Measurements from ENCODE around the gene MCM10. TPM values are rescaled to one million over a fixed set of nuclear protein-coding genes. Genes with fewer than 3 reads are reported as not detected.

MCM10 gene
- total and polyA plus RNA-seq, 2 experiments from 2014 or later: 38.2 to 43.0 TPM

- Histone ChIP-seq H3K79me2 (replicated peaks; ENCODE audit: insufficient read depth) (peaks cover 74% of the 10 kb centered on the region), H3K4me2 (no peak overlapping the region), H3K9me2 (ENCODE audit: insufficient read depth) (no peaks in the 10 kb centered on the region), H2AFZ (no peak overlapping the region), H3K36me3 (ENCODE audit: insufficient read depth) (peaks cover 27% of the 10 kb centered on the region), H3F3A (replicated peaks; ENCODE audit: low read depth) (no peaks in the 10 kb centered on the region), H3K27ac (ENCODE audit: low read depth) (no peak overlapping the region), H3K4me3 (no peak overlapping the region), H3K27me3 (ENCODE audit: insufficient read depth) (no peaks in the 10 kb centered on the region), H3K4me1 (ENCODE audit: insufficient read depth) (no peaks in the 10 kb centered on the region), H4K20me1 (replicated peaks; ENCODE audit: insufficient read depth) (peaks cover 55% of the 10 kb centered on the region)
- no peak for TF ChIP-seq POLR2AphosphoS5 (IDR thresholded peaks at IDR 0.05; ENCODE audit: low read depth)
- no peak for TF ChIP-seq ETS1 (IDR thresholded peaks at IDR 0.05)
- no peak for TF ChIP-seq EZH2 (IDR thresholded peaks at IDR 0.05; ENCODE audit: low read depth, unreplicated experiment)
- TF ChIP-seq CREB1 (CRISPR knock-in tag; IDR thresholded peaks at IDR 0.05; ENCODE audit: low read depth): no peak
- TF ChIP-seq ZNF331 (CRISPR knock-in tag; IDR thresholded peaks at IDR 0.05; ENCODE audit: low read depth): no peak
- no peak for TF ChIP-seq CTCF (conservative IDR thresholded peaks at IDR 0.05; ENCODE audit: low read depth in 2 of 2)
- no peak for TF ChIP-seq JUNB (IDR thresholded peaks at IDR 0.05; ENCODE audit: unreplicated experiment)
- TF ChIP-seq ZNF114 (CRISPR knock-in tag; IDR thresholded peaks at IDR 0.05): no peak
- no peak for TF ChIP-seq REST (IDR thresholded peaks at IDR 0.05; ENCODE audit: unreplicated experiment)
- TF ChIP-seq ZNF462 (CRISPR knock-in tag; IDR thresholded peaks at IDR 0.05): no peak
- TF ChIP-seq EZH2phosphoT487 (IDR thresholded peaks at IDR 0.05; ENCODE audit: unreplicated experiment): no peak
- TF ChIP-seq NANOG (IDR thresholded peaks at IDR 0.05; ENCODE audit: borderline replicate concordance): no peak
- no peak for TF ChIP-seq STAT1 (IDR thresholded peaks at IDR 0.05; ENCODE audit: unreplicated experiment)
- no peak for ATAC-seq
- peaks cover 7% of the 10 kb centered on the region for H3K27me3 Mint-ChIP-seq (ENCODE audit: insufficient read depth, low read depth, poor library complexity)
- no peak for DNase-seq (ENCODE audit: low spot score)
- peak overlapping the region; percentile 2; the same call in 1 of the 2 replicates for H3K27ac Mint-ChIP-seq
- H3K9me3 Mint-ChIP-seq: no peaks in the 10 kb centered on the region
- H3K4me3 Mint-ChIP-seq: no peak overlapping the region
- H3K4me1 Mint-ChIP-seq: no peaks in the 10 kb centered on the region; the same call in 2 of the 3 replicates
- peaks cover 65% of the 10 kb centered on the region for H3K36me3 Mint-ChIP-seq (ENCODE audit: low read depth)
Measured at GRCh38 chr10:13167568-13167967, 6.2 kb downstream of the MCM10 start.

Data from GM23338 (cell line).